ENCODE measurements around the gene NRXN3.

- TF ChIP-seq CTCF (IDR thresholded peaks at IDR 0.05; ENCODE audit: poor library complexity), result no peak
- no peak for TF ChIP-seq EZH2 (IDR thresholded peaks at IDR 0.05; ENCODE audit: borderline replicate concordance)
These were observed 1428.2 kb downstream of the NRXN3 start for GRCh38 chr14:79598339-79598738.
